Gastroesophageal sphincter (tissue), 4 donors: ENCODE data around the gene MAOA. TPM values are rescaled to one million over a fixed set of nuclear protein-coding genes. Genes with fewer than 3 reads are reported as not detected.

ENCODE experiments used
- ATAC-seq: fragments of 150-250 bp; one replicate; pipeline ENCODE4 v1.9.1; 2016; ENCODE audit warnings: mild to moderate bottlenecking, moderate library complexity
- H3K27ac ChIP-seq, 4 donors: fragments of 200-600 bp; sonication (generic) in 3 of 4; 1 replicate in 3 of 4; 2 replicates in 1 of 4; pipeline ENCODE4 v1.5.1; 2016 to 2019
- H3K27me3 ChIP-seq: fragments of 200-600 bp; sonication (generic); one replicate; pipeline ENCODE4 v1.5.1; 2019
- H3K36me3 ChIP-seq, 2 donors: fragments of 200-600 bp; sonication (generic); one replicate each; pipeline ENCODE4 v1.5.1; 2019; ENCODE audit warnings: control low read depth in 1 of 2
- H3K4me1 ChIP-seq, 3 donors: fragments of 200-600 bp; sonication (generic); 1 replicate in 2 of 3; 2 replicates in 1 of 3; pipeline ENCODE4 v1.5.1; 2016 to 2019; ENCODE audit warnings: control low read depth in 2 of 3
- H3K4me3 ChIP-seq, 2 donors: fragments of 200-600 bp; sonication (generic); one replicate each; pipeline ENCODE4 v1.5.1; 2019; ENCODE audit warnings: mild to moderate bottlenecking in 1 of 2, moderate library complexity in 1 of 2
- H3K9me3 ChIP-seq, 3 donors: fragments of 200-600 bp; sonication (generic); one replicate each; pipeline ENCODE4 v1.5.1; 2017 to 2019; ENCODE audit warnings: control low read depth in 2 of 3
- CTCF ChIP-seq, 4 experiments: fragments of 200-600 bp in 2 of 4; fragments of 450-650 bp in 2 of 4; sonication (generic) in 1 of 4; IDR thresholded peaks; one replicate each; pipeline ENCODE4 v1.5.1; 2017 to 2019; ENCODE audit warnings: antibody characterized with exemption in 4 of 4, mild to moderate bottlenecking in 2 of 4, moderate library complexity in 2 of 4
- EP300 ChIP-seq: sonication (generic); formaldehyde crosslinking; IDR thresholded peaks from one replicate; pipeline ENCODE4 v1.6.1; 2017; ENCODE audit warnings: antibody characterized with exemption, mild to moderate bottlenecking
- POLR2A ChIP-seq, 2 donors: fragments of 450-650 bp; IDR thresholded peaks; one replicate each; pipeline ENCODE4 v1.6.1; 2017; ENCODE audit warnings: antibody characterized with exemption in 2 of 2, mild to moderate bottlenecking in 2 of 2, moderate library complexity in 1 of 2
- POLR2AphosphoS5 ChIP-seq: sonication (generic); formaldehyde crosslinking; IDR thresholded peaks from one replicate; pipeline ENCODE4 v1.6.1; 2017; ENCODE audit warnings: antibody characterized with exemption
- WGBS, 2 donors: methylation state at CpG; one replicate each; pipeline ENCODE4 v1.1.5; 2018; ENCODE audit warnings: low coverage in 1 of 2; 5-methylcytosine and 5-hydroxymethylcytosine counted together
- total RNA-seq, 4 donors: library from RNA; depleted of rRNA; stranded (reverse); fragments of >200 nt; gene quantifications; one replicate each; pipeline ENCODE4 v1.1.0, GENCODE V29; 2016

Gene MAOA
- total RNA-seq, 4 donors from 2014 or later = 306 to 750 (median 329) TPM

GRCh38 chrX:43640482-43640881 lies 15.6 kb upstream of the MAOA start:
- ATAC-seq = no peak
- 90 to 100% methylated on average over 1 to 3 of the region's 5 CpGs for WGBS, 2 donors
- H3K36me3 ChIP-seq = no peaks in the 10 kb centered on the region
- no peaks in the 10 kb centered on the region for H3K9me3 ChIP-seq
- H3K27ac ChIP-seq = no peak overlapping the region
- no peaks in the 10 kb centered on the region for H3K27me3 ChIP-seq
- TF ChIP-seq POLR2AphosphoS5 (no peak), EP300 (no peak), CTCF (IDR thresholded peaks at IDR 0.05) (no peak), POLR2A (IDR thresholded peaks at IDR 0.05) (no peak)
- H3K4me3 ChIP-seq = no peak overlapping the region
- H3K4me1 ChIP-seq = no peaks in the 10 kb centered on the region

- H3K4me1 ChIP-seq = no peaks in the 10 kb centered on the region
- H3K9me3 ChIP-seq = no peaks in the 10 kb centered on the region
- TF ChIP-seq CTCF (IDR thresholded peaks at IDR 0.05) (no peak), EP300 (no peak), POLR2AphosphoS5 (no peak), POLR2A (IDR thresholded peaks at IDR 0.05) (no peak)
- H3K4me3 ChIP-seq = no peak overlapping the region
- no peaks in the 10 kb centered on the region for H3K27me3 ChIP-seq
- H3K27ac ChIP-seq = no peak overlapping the region
- H3K36me3 ChIP-seq = no peaks in the 10 kb centered on the region
- ATAC-seq = no peak
These were observed 14.4 kb upstream of the MAOA start for GRCh38 chrX:43641691-43642090.

GRCh38 chrX:43643201-43643600 lies 12.9 kb upstream of the MAOA start:
- H3K27me3 ChIP-seq = no peaks in the 10 kb centered on the region
- no peak overlapping the region for H3K4me3 ChIP-seq
- TF ChIP-seq POLR2AphosphoS5 = no peak
- TF ChIP-seq EP300 = no peak
- no peak for TF ChIP-seq CTCF (IDR thresholded peaks at IDR 0.05)
- no peak for TF ChIP-seq POLR2A (IDR thresholded peaks at IDR 0.05)
- H3K9me3 ChIP-seq = no peaks in the 10 kb centered on the region
- no peak overlapping the region for H3K27ac ChIP-seq
- H3K4me1 ChIP-seq = no peaks in the 10 kb centered on the region
- no peak for ATAC-seq
- 85% methylated on average over 1 of the region's 1 CpG; no CpG with 5 or more reads in 1 of the 2 donors for WGBS, 2 donors
- no peaks in the 10 kb centered on the region for H3K36me3 ChIP-seq

- Histone ChIP-seq H3K4me1 (no peaks in the 10 kb centered on the region), H3K36me3 (no peaks in the 10 kb centered on the region), H3K27me3 (no peaks in the 10 kb centered on the region), H3K9me3 (no peaks in the 10 kb centered on the region), H3K27ac (no peak overlapping the region), H3K4me3 (no peak overlapping the region)
- no peak for ATAC-seq
- TF ChIP-seq POLR2A (IDR thresholded peaks at IDR 0.05) = no peak
- no peak for TF ChIP-seq EP300
- no peak for TF ChIP-seq CTCF (IDR thresholded peaks at IDR 0.05)
- no peak for TF ChIP-seq POLR2AphosphoS5
These were observed 12.4 kb upstream of the MAOA start for GRCh38 chrX:43643662-43644061.

GRCh38 chrX:43644124-43644701 lies 11.9 kb upstream of the MAOA start:
- WGBS, 2 donors = 7 to 40% methylated on average over 1 to 2 of the region's 3 CpGs
- ATAC-seq = no peak
- H3K27ac ChIP-seq = no peak overlapping the region
- H3K4me3 ChIP-seq = no peak overlapping the region
- H3K27me3 ChIP-seq = no peaks in the 10 kb centered on the region
- H3K9me3 ChIP-seq = no peaks in the 10 kb centered on the region
- no peak for TF ChIP-seq POLR2AphosphoS5
- TF ChIP-seq CTCF (IDR thresholded peaks at IDR 0.05) = no peak
- TF ChIP-seq EP300 = no peak
- no peak for TF ChIP-seq POLR2A (IDR thresholded peaks at IDR 0.05)
- no peaks in the 10 kb centered on the region for H3K4me1 ChIP-seq
- no peaks in the 10 kb centered on the region for H3K36me3 ChIP-seq
